HEK293 (cell line): ENCODE results near the gene PHRF1.

Experiments
- SALL2 ChIP-seq: fragments of 450-650 bp; formaldehyde crosslinking; IDR thresholded peaks from 2 replicates; pipeline ENCODE4 v1.5.0; 2017; ENCODE audit warnings: missing biosample characterization, mild to moderate bottlenecking, missing genetic modification characterization, borderline replicate concordance
- TCF7L2 ChIP-seq: IDR thresholded peaks from 2 replicates; pipeline ENCODE4 v1.6.1; 2011; ENCODE audit warnings: low read depth, mild to moderate bottlenecking, inconsistent platforms, low read length, moderate library complexity, borderline replicate concordance
- YY1 ChIP-seq: fragments of 450-650 bp; formaldehyde crosslinking; IDR thresholded peaks from 2 replicates; pipeline ENCODE4 v1.5.1; 2018; ENCODE audit warnings: missing biosample characterization, missing genetic modification characterization
- ZBTB17 ChIP-seq: fragments of 450-650 bp; formaldehyde crosslinking; IDR thresholded peaks from 2 replicates; pipeline ENCODE4 v1.5.1; 2016; ENCODE audit warnings: missing biosample characterization, missing genetic modification characterization
- ZBTB7A ChIP-seq: fragments of 450-650 bp; formaldehyde crosslinking; IDR thresholded peaks from 2 replicates; pipeline ENCODE4 v1.5.1; 2016; ENCODE audit warnings: low read depth, missing biosample characterization, missing genetic modification characterization
- ZFP37 ChIP-seq: fragments of 450-650 bp; formaldehyde crosslinking; IDR thresholded peaks from 2 replicates; pipeline ENCODE4 v1.5.1; 2016; ENCODE audit warnings: missing biosample characterization, missing genetic modification characterization
- ZNF223 ChIP-seq: fragments of 450-650 bp; formaldehyde crosslinking; IDR thresholded peaks from 2 replicates; pipeline ENCODE4 v1.5.1; 2016; ENCODE audit warnings: missing biosample characterization, missing genetic modification characterization
- ZNF23 ChIP-seq: fragments of 450-650 bp; formaldehyde crosslinking; IDR thresholded peaks from 2 replicates; pipeline ENCODE4 v1.5.1; 2016; ENCODE audit warnings: missing biosample characterization, missing genetic modification characterization, borderline replicate concordance
- ZNF266 ChIP-seq: fragments of 450-650 bp; formaldehyde crosslinking; IDR thresholded peaks from 2 replicates; pipeline ENCODE4 v1.5.1; 2016; ENCODE audit warnings: missing biosample characterization, missing genetic modification characterization, low read depth
- ZNF335 ChIP-seq: fragments of 450-650 bp; formaldehyde crosslinking; conservative IDR thresholded peaks from 2 replicates; pipeline ENCODE4 v1.5.1; 2016; ENCODE audit warnings: missing biosample characterization, missing genetic modification characterization
- ZNF394 ChIP-seq: fragments of 450-650 bp; formaldehyde crosslinking; IDR thresholded peaks from 2 replicates; pipeline ENCODE4 v1.5.1; 2016; ENCODE audit warnings: missing biosample characterization, missing genetic modification characterization, mild to moderate bottlenecking, moderate library complexity, borderline replicate concordance
- ZNF629 ChIP-seq: fragments of 450-650 bp; formaldehyde crosslinking; IDR thresholded peaks from 2 replicates; pipeline ENCODE4 v1.5.1; 2017; ENCODE audit warnings: missing biosample characterization, missing genetic modification characterization
- ZNF639 ChIP-seq: fragments of 450-650 bp; formaldehyde crosslinking; IDR thresholded peaks from 2 replicates; pipeline ENCODE4 v1.5.1; 2016; ENCODE audit warnings: missing biosample characterization, missing genetic modification characterization
- ZNF843 ChIP-seq: fragments of 450-650 bp; formaldehyde crosslinking; IDR thresholded peaks from 2 replicates; pipeline ENCODE4 v1.5.1; 2016; ENCODE audit warnings: missing biosample characterization, missing genetic modification characterization
- ZXDB ChIP-seq: fragments of 450-650 bp; formaldehyde crosslinking; IDR thresholded peaks from 2 replicates; pipeline ENCODE4 v1.5.1; 2016; ENCODE audit warnings: missing biosample characterization, missing genetic modification characterization
- TF ChIP-seq, protein P1 (sequence below): fragments of 450-650 bp; formaldehyde crosslinking; IDR thresholded peaks from 2 replicates; pipeline ENCODE4 v1.5.1; 2016; ENCODE audit warnings: missing biosample characterization, missing genetic modification characterization
- TF ChIP-seq, protein P2 (sequence below): fragments of 450-650 bp; formaldehyde crosslinking; IDR thresholded peaks from 2 replicates; pipeline ENCODE4 v1.5.1; 2016; ENCODE audit warnings: missing biosample characterization, missing genetic modification characterization, low read depth
- TF ChIP-seq, protein P3 (sequence below): fragments of 450-650 bp; formaldehyde crosslinking; IDR thresholded peaks from 2 replicates; pipeline ENCODE4 v1.5.1; 2016; ENCODE audit warnings: missing biosample characterization, missing genetic modification characterization
- TF ChIP-seq, protein P4 (sequence below): fragments of 450-650 bp; formaldehyde crosslinking; IDR thresholded peaks from 2 replicates; pipeline ENCODE4 v1.5.1; 2017; ENCODE audit warnings: missing biosample characterization, missing genetic modification characterization
- TF ChIP-seq, protein P5 (sequence below): fragments of 450-650 bp; formaldehyde crosslinking; IDR thresholded peaks from 2 replicates; pipeline ENCODE4 v1.5.1; 2016; ENCODE audit warnings: missing biosample characterization, missing genetic modification characterization, borderline replicate concordance
- TF ChIP-seq, protein P6 (sequence below): IDR thresholded peaks from 2 replicates; pipeline ENCODE4 v1.6.1; 2011; ENCODE audit warnings: mild to moderate bottlenecking, low read depth, low read length, borderline replicate concordance

PHRF1 gene

GRCh38 chr11:575996-576768 lies at the start of gene PHRF1 (continued):
- TF ChIP-seq, protein P1, sequence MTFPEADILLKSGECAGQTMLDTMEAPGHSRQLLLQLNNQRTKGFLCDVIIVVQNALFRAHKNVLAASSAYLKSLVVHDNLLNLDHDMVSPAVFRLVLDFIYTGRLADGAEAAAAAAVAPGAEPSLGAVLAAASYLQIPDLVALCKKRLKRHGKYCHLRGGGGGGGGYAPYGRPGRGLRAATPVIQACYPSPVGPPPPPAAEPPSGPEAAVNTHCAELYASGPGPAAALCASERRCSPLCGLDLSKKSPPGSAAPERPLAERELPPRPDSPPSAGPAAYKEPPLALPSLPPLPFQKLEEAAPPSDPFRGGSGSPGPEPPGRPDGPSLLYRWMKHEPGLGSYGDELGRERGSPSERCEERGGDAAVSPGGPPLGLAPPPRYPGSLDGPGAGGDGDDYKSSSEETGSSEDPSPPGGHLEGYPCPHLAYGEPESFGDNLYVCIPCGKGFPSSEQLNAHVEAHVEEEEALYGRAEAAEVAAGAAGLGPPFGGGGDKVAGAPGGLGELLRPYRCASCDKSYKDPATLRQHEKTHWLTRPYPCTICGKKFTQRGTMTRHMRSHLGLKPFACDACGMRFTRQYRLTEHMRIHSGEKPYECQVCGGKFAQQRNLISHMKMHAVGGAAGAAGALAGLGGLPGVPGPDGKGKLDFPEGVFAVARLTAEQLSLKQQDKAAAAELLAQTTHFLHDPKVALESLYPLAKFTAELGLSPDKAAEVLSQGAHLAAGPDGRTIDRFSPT (tag by site-specific recombination): no peak
- TF ChIP-seq ZFP37 (tag by site-specific recombination) (no peak), ZXDB (tag by site-specific recombination) (peak; percentile 76), ZNF843 (tag by site-specific recombination) (0 out of 2 replicates have a peak, but pooled peaks have one; percentile 60), ZNF335 (tag by site-specific recombination) (peak; percentile 49), ZNF23 (no peak), ZNF629 (peak; percentile 69), ZNF266 (no peak), ZBTB7A (tag by site-specific recombination) (0 out of 2 replicates have a peak, but pooled peaks have one; percentile 22), SALL2 (tag by site-specific recombination) (no peak), ZNF223 (tag by site-specific recombination) (peak; percentile 92), ZBTB17 (tag by site-specific recombination) (peak; percentile 71), TCF7L2 (peak; percentile 54; the same call in 1 of the 2 replicates), ZNF394 (tag by site-specific recombination) (peak; percentile 14; the same call in 1 of the 2 replicates), ZNF639 (tag by site-specific recombination) (peak; percentile 88), YY1 (tag by site-specific recombination) (peak; percentile 26; the same call in 1 of the 2 replicates)
- TF ChIP-seq, protein P2, sequence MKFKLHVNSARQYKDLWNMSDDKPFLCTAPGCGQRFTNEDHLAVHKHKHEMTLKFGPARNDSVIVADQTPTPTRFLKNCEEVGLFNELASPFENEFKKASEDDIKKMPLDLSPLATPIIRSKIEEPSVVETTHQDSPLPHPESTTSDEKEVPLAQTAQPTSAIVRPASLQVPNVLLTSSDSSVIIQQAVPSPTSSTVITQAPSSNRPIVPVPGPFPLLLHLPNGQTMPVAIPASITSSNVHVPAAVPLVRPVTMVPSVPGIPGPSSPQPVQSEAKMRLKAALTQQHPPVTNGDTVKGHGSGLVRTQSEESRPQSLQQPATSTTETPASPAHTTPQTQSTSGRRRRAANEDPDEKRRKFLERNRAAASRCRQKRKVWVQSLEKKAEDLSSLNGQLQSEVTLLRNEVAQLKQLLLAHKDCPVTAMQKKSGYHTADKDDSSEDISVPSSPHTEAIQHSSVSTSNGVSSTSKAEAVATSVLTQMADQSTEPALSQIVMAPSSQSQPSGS (tag by site-specific recombination): no peak
- TF ChIP-seq, protein P3, sequence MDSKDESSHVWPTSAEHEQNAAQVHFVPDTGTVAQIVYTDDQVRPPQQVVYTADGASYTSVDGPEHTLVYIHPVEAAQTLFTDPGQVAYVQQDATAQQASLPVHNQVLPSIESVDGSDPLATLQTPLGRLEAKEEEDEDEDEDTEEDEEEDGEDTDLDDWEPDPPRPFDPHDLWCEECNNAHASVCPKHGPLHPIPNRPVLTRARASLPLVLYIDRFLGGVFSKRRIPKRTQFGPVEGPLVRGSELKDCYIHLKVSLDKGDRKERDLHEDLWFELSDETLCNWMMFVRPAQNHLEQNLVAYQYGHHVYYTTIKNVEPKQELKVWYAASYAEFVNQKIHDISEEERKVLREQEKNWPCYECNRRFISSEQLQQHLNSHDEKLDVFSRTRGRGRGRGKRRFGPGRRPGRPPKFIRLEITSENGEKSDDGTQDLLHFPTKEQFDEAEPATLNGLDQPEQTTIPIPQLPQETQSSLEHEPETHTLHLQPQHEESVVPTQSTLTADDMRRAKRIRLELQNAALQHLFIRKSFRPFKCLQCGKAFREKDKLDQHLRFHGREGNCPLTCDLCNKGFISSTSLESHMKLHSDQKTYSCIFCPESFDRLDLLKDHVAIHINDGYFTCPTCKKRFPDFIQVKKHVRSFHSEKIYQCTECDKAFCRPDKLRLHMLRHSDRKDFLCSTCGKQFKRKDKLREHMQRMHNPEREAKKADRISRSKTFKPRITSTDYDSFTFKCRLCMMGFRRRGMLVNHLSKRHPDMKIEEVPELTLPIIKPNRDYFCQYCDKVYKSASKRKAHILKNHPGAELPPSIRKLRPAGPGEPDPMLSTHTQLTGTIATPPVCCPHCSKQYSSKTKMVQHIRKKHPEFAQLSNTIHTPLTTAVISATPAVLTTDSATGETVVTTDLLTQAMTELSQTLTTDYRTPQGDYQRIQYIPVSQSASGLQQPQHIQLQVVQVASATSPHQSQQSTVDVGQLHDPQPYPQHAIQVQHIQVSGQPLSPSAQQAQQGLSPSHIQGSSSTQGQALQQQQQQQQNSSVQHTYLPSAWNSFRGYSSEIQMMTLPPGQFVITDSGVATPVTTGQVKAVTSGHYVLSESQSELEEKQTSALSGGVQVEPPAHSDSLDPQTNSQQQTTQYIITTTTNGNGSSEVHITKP (tag by site-specific recombination): peak; percentile 100
- TF ChIP-seq, protein P4, sequence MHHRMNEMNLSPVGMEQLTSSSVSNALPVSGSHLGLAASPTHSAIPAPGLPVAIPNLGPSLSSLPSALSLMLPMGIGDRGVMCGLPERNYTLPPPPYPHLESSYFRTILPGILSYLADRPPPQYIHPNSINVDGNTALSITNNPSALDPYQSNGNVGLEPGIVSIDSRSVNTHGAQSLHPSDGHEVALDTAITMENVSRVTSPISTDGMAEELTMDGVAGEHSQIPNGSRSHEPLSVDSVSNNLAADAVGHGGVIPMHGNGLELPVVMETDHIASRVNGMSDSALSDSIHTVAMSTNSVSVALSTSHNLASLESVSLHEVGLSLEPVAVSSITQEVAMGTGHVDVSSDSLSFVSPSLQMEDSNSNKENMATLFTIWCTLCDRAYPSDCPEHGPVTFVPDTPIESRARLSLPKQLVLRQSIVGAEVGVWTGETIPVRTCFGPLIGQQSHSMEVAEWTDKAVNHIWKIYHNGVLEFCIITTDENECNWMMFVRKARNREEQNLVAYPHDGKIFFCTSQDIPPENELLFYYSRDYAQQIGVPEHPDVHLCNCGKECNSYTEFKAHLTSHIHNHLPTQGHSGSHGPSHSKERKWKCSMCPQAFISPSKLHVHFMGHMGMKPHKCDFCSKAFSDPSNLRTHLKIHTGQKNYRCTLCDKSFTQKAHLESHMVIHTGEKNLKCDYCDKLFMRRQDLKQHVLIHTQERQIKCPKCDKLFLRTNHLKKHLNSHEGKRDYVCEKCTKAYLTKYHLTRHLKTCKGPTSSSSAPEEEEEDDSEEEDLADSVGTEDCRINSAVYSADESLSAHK (tag by site-specific recombination): 0 out of 2 replicates have a peak, but pooled peaks have one; percentile 41
- TF ChIP-seq, protein P5, sequence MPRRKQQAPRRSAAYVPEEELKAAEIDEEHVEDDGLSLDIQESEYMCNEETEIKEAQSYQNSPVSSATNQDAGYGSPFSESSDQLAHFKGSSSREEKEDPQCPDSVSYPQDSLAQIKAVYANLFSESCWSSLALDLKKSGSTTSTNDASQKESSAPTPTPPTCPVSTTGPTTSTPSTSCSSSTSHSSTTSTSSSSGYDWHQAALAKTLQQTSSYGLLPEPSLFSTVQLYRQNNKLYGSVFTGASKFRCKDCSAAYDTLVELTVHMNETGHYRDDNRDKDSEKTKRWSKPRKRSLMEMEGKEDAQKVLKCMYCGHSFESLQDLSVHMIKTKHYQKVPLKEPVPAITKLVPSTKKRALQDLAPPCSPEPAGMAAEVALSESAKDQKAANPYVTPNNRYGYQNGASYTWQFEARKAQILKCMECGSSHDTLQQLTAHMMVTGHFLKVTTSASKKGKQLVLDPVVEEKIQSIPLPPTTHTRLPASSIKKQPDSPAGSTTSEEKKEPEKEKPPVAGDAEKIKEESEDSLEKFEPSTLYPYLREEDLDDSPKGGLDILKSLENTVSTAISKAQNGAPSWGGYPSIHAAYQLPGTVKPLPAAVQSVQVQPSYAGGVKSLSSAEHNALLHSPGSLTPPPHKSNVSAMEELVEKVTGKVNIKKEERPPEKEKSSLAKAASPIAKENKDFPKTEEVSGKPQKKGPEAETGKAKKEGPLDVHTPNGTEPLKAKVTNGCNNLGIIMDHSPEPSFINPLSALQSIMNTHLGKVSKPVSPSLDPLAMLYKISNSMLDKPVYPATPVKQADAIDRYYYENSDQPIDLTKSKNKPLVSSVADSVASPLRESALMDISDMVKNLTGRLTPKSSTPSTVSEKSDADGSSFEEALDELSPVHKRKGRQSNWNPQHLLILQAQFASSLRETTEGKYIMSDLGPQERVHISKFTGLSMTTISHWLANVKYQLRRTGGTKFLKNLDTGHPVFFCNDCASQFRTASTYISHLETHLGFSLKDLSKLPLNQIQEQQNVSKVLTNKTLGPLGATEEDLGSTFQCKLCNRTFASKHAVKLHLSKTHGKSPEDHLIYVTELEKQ: 0 out of 2 replicates have a peak, but pooled peaks have one; percentile 38
- TF ChIP-seq, protein P6, sequence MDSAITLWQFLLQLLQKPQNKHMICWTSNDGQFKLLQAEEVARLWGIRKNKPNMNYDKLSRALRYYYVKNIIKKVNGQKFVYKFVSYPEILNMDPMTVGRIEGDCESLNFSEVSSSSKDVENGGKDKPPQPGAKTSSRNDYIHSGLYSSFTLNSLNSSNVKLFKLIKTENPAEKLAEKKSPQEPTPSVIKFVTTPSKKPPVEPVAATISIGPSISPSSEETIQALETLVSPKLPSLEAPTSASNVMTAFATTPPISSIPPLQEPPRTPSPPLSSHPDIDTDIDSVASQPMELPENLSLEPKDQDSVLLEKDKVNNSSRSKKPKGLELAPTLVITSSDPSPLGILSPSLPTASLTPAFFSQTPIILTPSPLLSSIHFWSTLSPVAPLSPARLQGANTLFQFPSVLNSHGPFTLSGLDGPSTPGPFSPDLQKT: peak; percentile 58; the same call in 1 of the 2 replicates
